Lower leg skin (tissue), 3 donors: Measurements from ENCODE around the gene PDPR.
"Not testable (repeated sequence)": the region's sequence is repeated elsewhere in the genome, so short reads cannot be mapped to it uniquely, and the experiment has no call there.

Source experiments
- CTCF ChIP-seq, 3 donors: fragments of 450-650 bp; IDR thresholded peaks; one replicate each; pipeline ENCODE4 v1.5.1; 2016; ENCODE audit warnings: antibody characterized with exemption in 3 of 3, mild to moderate bottlenecking in 3 of 3, moderate library complexity in 2 of 3
- POLR2A ChIP-seq, 2 donors: fragments of 450-650 bp; IDR thresholded peaks; one replicate each; pipeline ENCODE4 v1.6.1; 2016 to 2017; ENCODE audit warnings: antibody characterized with exemption in 2 of 2, mild to moderate bottlenecking in 1 of 2, moderate library complexity in 1 of 2

GRCh38 chr16:70065376-70065745, 48.8 kb upstream of the PDPR start:
- not testable (repeated sequence) for TF ChIP-seq POLR2A, CTCF (IDR thresholded peaks at IDR 0.05)
